Rectal smooth muscle tissue (tissue), 1 donor: Measurements from ENCODE around the gene LY6G6F.

Experiments used
- H3K27ac ChIP-seq: one replicate; pipeline ENCODE4 v1.7.0; 2013; ENCODE audit warnings: low read depth, low read length, inconsistent platforms
- H3K27me3 ChIP-seq: one replicate; pipeline ENCODE4 v1.7.0; 2013; ENCODE audit warnings: low read length; ENCODE audit not compliant: control insufficient read depth, insufficient read depth
- H3K36me3 ChIP-seq: one replicate; pipeline ENCODE4 v1.7.0; 2013; ENCODE audit warnings: low read length; ENCODE audit not compliant: control insufficient read depth, insufficient read depth
- H3K4me1 ChIP-seq: one replicate; pipeline ENCODE4 v1.7.0; 2013; ENCODE audit warnings: low read length; ENCODE audit not compliant: control insufficient read depth, insufficient read depth
- H3K4me3 ChIP-seq: one replicate; pipeline ENCODE4 v1.7.0; 2013; ENCODE audit warnings: low read length
- H3K9ac ChIP-seq: one replicate; pipeline ENCODE4 v1.7.0; 2013; ENCODE audit warnings: low read length

LY6G6F gene

GRCh38 chr6:31706599-31706998 is at the start of gene LY6G6F:
TSS of gene LY6G6F (plus strand) at chr6:31706866. CDS start at chr6:31706907, 41 bp downstream.
- Histone ChIP-seq H3K4me1 (peaks cover 7% of the 10 kb centered on the region), H3K36me3 (no peaks in the 10 kb centered on the region), H3K27me3 (no peaks in the 10 kb centered on the region), H3K4me3 (no peak within 1 kb of the TSS), H3K27ac (no peak within 1 kb of the TSS), H3K9ac (no peak within 1 kb of the TSS)

GRCh38 chr6:31657406-31658157 is 49.1 kb upstream of the LY6G6F start:
- Histone ChIP-seq H3K36me3 (peaks cover 8% of the 10 kb centered on the region), H3K27ac (no peak overlapping the region), H3K4me3 (no peak overlapping the region), H3K27me3 (no peaks in the 10 kb centered on the region), H3K4me1 (peaks cover 16% of the 10 kb centered on the region), H3K9ac (no peak overlapping the region)

GRCh38 chr6:31658158-31658688 is 48.4 kb upstream of the LY6G6F start:
- Histone ChIP-seq H3K4me1 (peaks cover 17% of the 10 kb centered on the region), H3K27me3 (no peaks in the 10 kb centered on the region), H3K4me3 (no peak overlapping the region), H3K9ac (peak overlapping the region; percentile 33), H3K27ac (no peak overlapping the region), H3K36me3 (peaks cover 8% of the 10 kb centered on the region)

- peaks cover 25% of the 10 kb centered on the region for H3K4me1 ChIP-seq
- peak overlapping the region; percentile 89 for H3K27ac ChIP-seq
- peak overlapping the region; percentile 95 for H3K4me3 ChIP-seq
- peaks cover 8% of the 10 kb centered on the region for H3K36me3 ChIP-seq
- no peak overlapping the region for H3K9ac ChIP-seq
- no peaks in the 10 kb centered on the region for H3K27me3 ChIP-seq
Observed at GRCh38 chr6:31658983-31659648, 47.5 kb upstream of the LY6G6F start.

- peak overlapping the region; percentile 95 for H3K4me3 ChIP-seq
- H3K4me1 ChIP-seq = peaks cover 29% of the 10 kb centered on the region
- H3K36me3 ChIP-seq = peaks cover 8% of the 10 kb centered on the region
- H3K27me3 ChIP-seq = no peaks in the 10 kb centered on the region
- H3K27ac ChIP-seq = peak overlapping the region; percentile 89
- H3K9ac ChIP-seq = peak overlapping the region; percentile 93
Observed at GRCh38 chr6:31659649-31660380, 46.9 kb upstream of the LY6G6F start.

- Histone ChIP-seq H3K9ac (peak within 1 kb of the TSS; percentile 93), H3K4me3 (peak within 1 kb of the TSS; percentile 95), H3K27me3 (no peaks in the 10 kb centered on the region), H3K36me3 (peaks cover 8% of the 10 kb centered on the region), H3K4me1 (peaks cover 29% of the 10 kb centered on the region), H3K27ac (peak within 1 kb of the TSS; percentile 89)
Observed at GRCh38 chr6:31660381-31661261, 46.0 kb upstream of the LY6G6F start, which contains the start of gene C6orf47. TSS of gene C6orf47 (minus strand) at chr6:31660778. CDS start at chr6:31659947, 831 bp downstream.

GRCh38 chr6:31661262-31662123 is 45.2 kb upstream of the LY6G6F start:
- H3K27me3 ChIP-seq = no peaks in the 10 kb centered on the region
- peak overlapping the region; percentile 89 for H3K27ac ChIP-seq
- peak overlapping the region; percentile 95 for H3K4me3 ChIP-seq
- no peak overlapping the region for H3K9ac ChIP-seq
- peaks cover 29% of the 10 kb centered on the region for H3K4me1 ChIP-seq
- H3K36me3 ChIP-seq = peaks cover 6% of the 10 kb centered on the region

GRCh38 chr6:31662124-31662723 is 44.4 kb upstream of the LY6G6F start:
- Histone ChIP-seq H3K36me3 (peaks cover 3% of the 10 kb centered on the region), H3K27ac (no peak overlapping the region), H3K27me3 (no peaks in the 10 kb centered on the region), H3K4me1 (peaks cover 34% of the 10 kb centered on the region), H3K4me3 (no peak overlapping the region), H3K9ac (no peak overlapping the region)

GRCh38 chr6:31663126-31663960 is 43.3 kb upstream of the LY6G6F start:
- peak overlapping the region; percentile 90 for H3K27ac ChIP-seq
- H3K9ac ChIP-seq = peak overlapping the region; percentile 42
- H3K4me3 ChIP-seq = peak overlapping the region; percentile 73
- no peaks in the 10 kb centered on the region for H3K27me3 ChIP-seq
- peaks cover 33% of the 10 kb centered on the region for H3K4me1 ChIP-seq
- peaks cover 11% of the 10 kb centered on the region for H3K36me3 ChIP-seq
